Nucleus accumbens (tissue), 56 donors: Measurements from ENCODE around the gene PCNP.
"Not testable (repeated sequence)": the region's sequence is repeated elsewhere in the genome, so short reads cannot be mapped to it uniquely, and the experiment has no call there.

Experiments used
- DNase-seq, 56 donors: peaks; one replicate each; lab custom pipeline; 2025; lab: John Stamatoyannopoulos, UW

The PCNP gene, protein sequence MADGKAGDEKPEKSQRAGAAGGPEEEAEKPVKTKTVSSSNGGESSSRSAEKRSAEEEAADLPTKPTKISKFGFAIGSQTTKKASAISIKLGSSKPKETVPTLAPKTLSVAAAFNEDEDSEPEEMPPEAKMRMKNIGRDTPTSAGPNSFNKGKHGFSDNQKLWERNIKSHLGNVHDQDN

GRCh38 chr3:101573449-101574387 lies at the start of gene PCNP:
Gene PCNP, plus strand, starts transcription at chr3:101574180. Its CDS starts 36 bp downstream, at chr3:101574216.
- peak; percentile 68 to 100 (median 97) for DNase-seq

DNA sequence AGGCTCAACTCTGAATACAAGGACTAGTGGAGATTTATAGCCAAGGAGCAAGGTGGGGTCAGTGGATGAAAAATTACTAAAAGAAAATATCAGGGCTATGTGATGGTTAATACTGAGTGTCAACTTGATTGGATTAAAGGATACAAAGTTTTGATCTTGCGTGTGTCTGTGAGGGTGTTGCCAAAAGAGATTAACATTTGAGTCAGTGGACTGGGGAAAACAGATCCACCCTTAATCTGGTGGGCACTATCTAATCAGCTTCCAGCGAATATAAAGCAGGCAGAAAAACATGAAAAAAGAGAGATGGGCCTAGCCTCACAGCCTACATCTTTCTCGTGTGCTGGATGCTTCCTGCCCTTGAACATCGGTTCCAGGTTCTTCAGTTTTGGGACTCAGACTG lies 46.5 kb upstream of the PCNP start:
- no peak for DNase-seq

DNA sequence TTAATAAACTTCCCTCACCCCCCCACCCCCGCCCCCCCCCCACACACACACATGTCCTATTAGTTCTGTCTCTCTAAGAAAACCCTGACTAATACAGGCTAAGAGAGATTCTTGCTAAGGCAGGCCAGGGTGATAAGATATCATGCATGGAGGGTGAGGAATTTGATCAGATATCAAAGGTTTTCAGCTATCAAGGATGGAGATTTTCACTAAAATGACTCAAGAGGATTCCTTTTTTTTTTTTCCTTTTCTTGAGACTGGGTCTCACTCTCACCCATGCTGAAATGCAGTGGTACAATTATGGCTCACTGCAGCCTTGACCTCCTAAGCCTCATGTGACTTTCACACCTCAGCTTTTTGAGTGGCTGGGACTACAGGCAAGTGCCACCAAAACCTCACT lies 46.1 kb upstream of the PCNP start:
- no peak for DNase-seq

- no peak for DNase-seq
Observed at GRCh38 chr3:101529816-101530685, 43.9 kb upstream of the PCNP start.

- DNase-seq: no peak
Observed at GRCh38 chr3:101530686-101531047, 43.3 kb upstream of the PCNP start.

DNA sequence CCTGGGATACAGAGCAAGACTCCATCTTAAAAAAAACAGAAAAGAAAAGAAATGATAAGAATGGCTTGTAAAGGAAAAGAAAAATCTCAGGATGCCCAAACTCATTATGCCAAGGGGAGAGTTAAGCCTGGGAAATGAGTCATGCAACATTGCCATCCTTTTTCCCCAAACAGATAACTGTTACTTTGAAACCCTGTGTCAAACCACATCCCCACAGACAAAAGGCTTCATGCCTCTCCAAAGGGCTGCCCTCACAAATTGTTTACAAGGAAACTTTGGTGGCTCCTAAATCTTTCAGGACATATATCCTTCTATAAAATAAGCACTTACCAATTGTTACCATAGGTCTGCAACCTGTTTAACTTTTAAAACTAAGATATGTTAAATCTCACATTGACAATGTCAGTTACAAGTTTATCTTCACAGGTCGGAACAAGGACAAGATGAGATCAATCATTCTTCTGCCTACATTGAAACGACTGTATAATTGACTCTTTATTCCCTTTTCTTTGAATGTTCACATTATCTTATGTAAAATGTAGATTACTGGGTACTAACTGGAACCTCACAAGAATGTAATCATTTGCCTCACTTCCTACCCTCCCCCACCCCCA lies 42.4 kb upstream of the PCNP start:
- DNase-seq: no peak

DNA sequence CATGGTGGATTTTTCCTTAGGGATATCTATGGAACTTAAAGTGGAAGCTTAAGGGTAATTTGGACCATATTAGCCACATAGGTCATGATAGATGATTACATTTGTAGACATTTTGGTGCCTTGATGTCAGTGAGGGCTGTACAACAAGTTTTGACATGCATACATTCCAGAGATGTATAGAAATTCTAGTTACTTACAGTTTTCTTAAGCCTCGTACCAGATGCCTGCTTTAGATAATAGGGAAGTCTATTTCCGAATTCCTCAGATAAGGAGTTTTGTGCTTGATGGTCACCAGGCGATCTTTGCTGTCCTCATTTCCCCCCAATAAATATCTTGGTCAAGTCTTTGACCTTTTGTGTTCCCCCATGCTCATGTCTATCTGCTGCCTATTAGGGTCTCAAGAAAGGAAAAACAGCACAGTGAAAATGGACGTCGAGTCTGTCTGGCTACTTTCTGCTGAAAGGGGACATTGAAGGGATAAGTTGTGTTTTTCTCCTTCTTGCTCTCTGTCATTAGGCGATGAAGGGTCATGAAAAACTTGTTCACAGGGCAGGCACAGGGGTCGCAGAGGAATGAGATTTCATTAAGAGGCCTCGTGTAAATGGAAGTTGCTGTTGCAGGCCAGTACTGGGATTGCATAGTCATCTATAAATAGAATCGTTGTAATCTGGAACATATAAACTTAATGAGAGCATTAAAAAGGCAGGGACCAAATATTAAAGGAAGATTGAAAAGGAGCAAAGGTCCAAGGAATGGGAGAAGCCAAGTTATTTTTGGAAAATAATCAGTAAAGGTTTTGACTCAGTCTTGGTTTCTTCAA lies 41.0 kb upstream of the PCNP start:
- no peak for DNase-seq

DNA sequence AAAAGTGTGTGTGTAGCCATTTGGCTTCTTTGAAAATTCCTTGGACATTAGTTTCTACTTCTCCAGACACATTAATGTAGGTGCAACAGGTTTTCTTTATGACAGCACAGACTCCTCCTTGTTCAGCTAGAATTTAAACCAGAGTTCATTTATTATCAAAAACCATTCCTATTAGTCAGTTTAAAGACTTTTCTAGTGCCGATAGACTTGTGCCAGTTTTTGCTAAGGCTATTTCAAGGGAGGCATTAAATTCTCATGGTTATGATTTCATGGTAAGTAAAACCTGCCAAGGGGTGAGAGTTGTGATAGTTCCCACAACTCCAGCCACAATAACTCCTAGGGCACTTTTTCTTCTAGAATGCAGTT lies 40.4 kb upstream of the PCNP start:
- DNase-seq: no peak

DNA sequence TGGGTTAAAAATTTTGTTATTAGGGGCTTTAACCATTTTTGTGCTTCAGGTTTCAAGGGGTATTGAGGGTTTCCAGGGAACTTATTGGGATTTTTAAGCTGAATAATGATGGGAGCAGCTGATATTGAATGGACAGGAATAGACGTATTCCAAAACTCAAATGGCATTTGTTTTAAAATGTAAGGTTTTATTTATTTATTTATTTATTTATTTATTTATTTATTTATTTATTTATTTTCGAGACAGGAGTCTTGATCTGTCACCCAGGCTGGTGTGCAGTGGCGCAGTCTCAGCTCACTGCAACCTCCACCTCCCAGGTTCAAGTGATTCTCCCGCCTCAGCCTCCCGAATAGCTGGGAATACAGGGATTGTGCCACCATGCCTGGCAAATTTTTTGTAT lies 38.8 kb upstream of the PCNP start:
- DNase-seq: no peak

DNA sequence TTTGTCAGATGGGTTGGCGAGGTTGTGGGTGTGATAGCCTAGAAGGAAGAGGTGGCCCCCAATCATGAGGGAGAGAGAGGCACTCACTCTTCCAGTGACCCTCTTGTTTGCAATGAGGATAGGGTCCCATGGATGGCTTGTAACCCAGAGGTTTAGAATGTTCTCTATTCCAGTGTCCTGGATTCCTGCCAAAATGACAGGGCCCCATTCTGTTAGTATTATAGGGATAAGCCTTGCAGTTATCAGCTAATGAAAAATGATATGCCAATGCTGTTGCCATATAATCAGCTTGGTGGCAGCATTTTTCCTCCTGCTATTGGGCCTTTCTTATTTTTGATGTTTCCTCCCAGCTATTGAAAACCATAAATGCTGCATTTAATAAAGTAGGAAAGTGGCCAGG lies 37.7 kb upstream of the PCNP start:
- DNase-seq: no peak

GRCh38 chr3:101536955-101537354 lies 37.0 kb upstream of the PCNP start:
- DNase-seq: not testable (repeated sequence)

DNA sequence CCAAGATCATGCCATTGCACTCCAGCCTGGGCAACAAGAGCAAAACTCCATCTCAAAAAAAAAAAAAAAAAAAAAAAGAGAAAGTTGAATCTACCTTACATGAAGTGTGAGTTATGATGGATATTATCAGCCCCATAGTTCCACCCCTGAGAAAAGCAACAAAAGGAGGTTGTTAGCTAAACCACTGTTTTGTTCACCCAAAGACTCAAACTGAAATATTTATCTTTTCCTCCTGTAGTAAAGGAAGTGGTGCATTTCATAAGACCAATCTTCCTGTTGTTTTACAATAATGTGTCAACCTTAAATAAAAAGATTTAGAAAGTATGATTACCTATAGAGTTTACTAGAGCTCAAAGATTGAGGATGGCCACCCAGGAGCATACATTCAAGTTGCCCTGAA lies 31.0 kb upstream of the PCNP start:
- DNase-seq: no peak

DNA sequence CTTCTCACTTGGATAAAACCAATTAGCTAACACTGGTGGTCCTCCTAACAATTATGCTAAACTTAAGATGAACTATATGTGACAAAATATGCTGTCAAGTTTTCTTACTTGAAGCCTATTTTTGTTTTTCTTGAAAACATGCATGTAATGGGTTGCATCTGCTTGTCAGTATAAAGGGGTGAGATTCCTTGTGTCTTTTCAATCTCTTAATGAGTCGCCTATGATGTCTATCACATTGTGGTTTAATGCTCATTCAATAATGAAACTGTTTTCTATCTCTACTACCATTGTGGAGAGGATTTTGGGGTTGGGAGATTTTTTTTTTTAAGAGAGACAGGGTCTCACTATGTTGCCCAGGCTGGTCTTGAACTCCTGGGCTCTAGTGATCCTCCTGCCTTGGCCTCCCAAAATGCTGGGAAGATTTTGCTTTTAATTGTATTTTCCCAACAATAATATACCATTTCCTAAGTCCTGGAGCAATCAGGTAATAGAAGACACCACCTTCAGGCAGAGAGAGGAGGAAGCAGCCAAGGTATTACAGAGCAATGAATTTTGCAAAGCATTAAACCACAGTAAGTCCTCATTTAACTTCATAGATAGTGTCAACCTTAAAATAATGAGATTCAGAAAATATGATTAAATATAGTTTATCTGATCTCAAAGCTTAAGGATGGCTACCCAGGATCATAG lies 29.7 kb upstream of the PCNP start:
- DNase-seq: no peak

DNA sequence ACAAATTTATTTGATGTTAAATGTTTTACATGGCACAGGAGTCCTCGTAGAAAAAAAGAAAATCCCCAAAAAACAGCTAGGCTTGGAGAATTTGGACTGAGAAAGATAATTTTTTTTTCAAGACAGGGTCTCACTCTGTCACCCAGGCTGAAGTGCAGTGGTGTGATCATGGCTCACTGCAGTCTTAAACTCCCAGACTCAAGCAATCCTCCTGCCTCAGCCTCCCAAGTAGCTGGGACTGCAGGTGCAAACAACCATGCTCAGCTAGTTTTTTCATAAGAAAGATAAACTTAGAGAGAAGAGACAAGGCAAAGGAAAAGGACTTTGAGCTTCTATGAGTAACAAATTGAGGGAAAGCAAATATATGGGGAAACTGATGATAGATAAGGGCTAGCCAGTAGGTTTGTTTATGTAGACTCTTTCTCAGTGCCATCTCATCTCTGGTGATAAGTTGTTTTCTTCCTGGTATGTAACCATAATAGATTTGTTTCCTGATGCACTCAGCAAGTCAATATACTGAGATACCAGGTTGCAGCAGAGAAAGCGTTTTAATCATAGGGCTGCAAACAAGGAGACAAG lies 25.4 kb upstream of the PCNP start:
- DNase-seq: no peak

DNA sequence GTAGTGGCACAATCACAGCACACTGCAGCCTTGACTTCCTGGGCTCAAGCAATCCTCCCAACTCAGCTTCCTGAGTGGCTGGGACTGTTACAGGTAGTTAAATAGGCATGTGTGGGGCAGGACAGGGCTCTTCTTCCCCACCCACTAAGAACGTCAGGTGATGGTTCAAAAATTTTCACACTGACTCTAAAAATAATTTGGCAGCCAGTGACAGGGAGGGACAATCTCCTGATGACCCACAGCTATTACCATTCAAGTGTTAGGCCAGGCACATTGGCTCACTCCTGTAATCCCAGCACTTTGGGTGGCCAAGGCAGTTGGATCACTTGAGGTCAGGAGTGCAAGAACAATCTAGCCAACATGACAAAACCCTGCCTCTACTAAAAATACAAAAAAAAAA lies 24.5 kb upstream of the PCNP start:
- no peak for DNase-seq

- not testable (repeated sequence) for DNase-seq
Observed at GRCh38 chr3:101551359-101552081, 22.5 kb upstream of the PCNP start.

GRCh38 chr3:101553381-101553780 lies 20.6 kb upstream of the PCNP start:
- not testable (repeated sequence) for DNase-seq

DNA sequence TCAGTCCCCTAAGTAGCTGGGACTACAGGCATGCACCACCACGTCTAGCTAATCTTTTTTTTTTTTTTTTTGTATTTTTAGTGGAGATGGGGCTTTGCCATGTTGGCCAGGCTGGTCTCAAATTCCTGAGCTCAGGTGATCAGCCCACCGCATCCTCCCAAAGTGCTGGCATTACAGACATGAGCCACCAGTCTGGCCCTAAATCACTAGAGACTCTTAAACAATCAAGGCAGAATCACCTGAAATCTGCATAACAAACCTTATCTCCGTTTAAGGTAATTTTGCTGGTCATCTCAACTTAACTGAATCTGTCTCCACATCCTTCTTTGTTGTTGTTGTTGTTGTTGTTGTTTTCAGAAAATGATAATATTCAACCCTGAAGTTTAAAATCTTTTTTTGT lies 17.9 kb upstream of the PCNP start:
- DNase-seq: no peak
